ENCODE results near the gene GPAT2.
"Not testable (repeated sequence)": the region's sequence is repeated elsewhere in the genome, so short reads cannot be mapped to it uniquely, and the experiment has no call there.

The GPAT2 gene

DNA sequence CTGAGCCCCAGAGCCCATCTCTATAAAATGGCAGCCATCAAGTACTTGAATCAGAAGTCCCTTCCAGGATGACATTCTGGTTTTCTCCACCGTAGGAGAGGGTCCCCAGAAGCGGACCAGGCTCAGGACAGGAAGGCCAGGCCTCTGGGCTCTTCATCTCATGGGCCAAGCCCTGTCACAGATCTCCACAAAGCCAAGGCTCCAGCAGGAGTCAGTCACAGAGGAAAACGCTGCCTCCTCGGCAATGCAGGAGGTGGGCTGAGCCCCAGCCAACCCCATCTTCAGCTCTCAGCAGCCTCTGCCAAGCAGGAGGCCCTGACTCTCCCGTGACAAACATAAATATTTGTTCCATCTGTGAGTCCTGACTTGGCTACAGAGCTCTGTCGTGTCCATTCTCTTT lies 39.4 kb upstream of the GPAT2 start:
- TF ChIP-seq, protein P1, sequence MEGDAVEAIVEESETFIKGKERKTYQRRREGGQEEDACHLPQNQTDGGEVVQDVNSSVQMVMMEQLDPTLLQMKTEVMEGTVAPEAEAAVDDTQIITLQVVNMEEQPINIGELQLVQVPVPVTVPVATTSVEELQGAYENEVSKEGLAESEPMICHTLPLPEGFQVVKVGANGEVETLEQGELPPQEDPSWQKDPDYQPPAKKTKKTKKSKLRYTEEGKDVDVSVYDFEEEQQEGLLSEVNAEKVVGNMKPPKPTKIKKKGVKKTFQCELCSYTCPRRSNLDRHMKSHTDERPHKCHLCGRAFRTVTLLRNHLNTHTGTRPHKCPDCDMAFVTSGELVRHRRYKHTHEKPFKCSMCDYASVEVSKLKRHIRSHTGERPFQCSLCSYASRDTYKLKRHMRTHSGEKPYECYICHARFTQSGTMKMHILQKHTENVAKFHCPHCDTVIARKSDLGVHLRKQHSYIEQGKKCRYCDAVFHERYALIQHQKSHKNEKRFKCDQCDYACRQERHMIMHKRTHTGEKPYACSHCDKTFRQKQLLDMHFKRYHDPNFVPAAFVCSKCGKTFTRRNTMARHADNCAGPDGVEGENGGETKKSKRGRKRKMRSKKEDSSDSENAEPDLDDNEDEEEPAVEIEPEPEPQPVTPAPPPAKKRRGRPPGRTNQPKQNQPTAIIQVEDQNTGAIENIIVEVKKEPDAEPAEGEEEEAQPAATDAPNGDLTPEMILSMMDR (IDR thresholded peaks at IDR 0.05) = no peak
- Histone ChIP-seq H3K27ac (peak overlapping the region in 1 of 2 donors; percentile 21), H3K4me3 (no peak overlapping the region)
- DNase-seq (ENCODE audit: low spot score) = no peak

GRCh38 chr2:96073170-96073775 lies 38.6 kb upstream of the GPAT2 start:
- H3K4me3 ChIP-seq = no peak overlapping the region
- DNase-seq (ENCODE audit: low spot score) = no peak

DNA sequence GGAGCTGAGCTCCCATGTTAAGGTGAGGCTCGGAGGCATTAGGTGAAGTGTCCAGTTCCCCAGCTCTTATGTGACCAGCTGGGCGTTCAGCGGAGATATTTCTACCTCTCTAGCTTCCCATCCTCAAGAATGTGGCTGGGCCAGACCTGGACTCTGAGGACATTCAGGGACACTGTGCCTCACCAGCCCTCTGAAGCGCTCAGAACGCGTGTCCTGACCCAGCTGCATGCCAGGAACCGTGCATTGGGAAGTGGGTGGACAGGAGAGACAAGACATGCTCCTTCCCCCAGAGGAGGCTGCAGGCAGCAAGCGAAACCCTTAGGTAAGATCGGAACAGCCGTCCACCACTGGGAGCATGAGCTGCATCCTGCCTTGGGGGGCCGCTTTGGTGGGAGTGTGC lies 38.0 kb upstream of the GPAT2 start:
- TF ChIP-seq, protein P1 (IDR thresholded peaks at IDR 0.05) = no peak
- no peak overlapping the region for H3K4me3 ChIP-seq

More at GRCh38 chr2:96073170-96073775, 38.6 kb upstream of the GPAT2 start:
- H3K27ac ChIP-seq = no peak overlapping the region
- TF ChIP-seq, protein P1 (IDR thresholded peaks at IDR 0.05) = no peak

DNA sequence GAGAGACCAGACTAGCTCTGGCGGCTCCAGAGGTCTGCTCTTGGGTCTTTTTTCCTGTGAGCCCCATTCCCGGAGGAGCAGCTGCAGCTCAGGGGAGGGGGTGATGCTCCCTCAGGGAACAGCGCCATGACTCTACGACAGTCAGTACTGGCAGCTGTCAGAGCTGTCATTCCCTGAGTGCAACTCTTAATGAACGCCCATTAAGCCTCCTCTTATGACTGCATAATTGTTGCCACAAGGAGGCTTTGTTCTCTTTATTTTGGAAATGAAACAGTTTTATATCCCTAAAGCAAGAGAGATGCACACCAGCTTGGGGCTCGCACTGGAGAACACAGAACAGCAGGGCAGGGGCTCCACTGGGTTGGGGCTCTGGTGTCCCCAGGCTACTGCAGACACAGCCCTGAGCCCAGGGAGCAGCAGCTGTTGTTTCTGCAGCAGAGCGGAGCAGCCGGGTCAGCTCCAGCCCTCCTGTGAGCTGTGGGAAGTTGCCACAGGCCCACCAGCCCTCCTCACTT lies 37.3 kb upstream of the GPAT2 start:
- DNase-seq (ENCODE audit: low spot score) = peak; percentile 38
- not testable (repeated sequence) for H3K4me3 ChIP-seq
- peak overlapping the region in 1 of 2 donors; percentile 72 for H3K27ac ChIP-seq

More for the DNA sequence above, 38.0 kb upstream of the GPAT2 start:
- DNase-seq (ENCODE audit: low spot score) = peak; percentile 66
- H3K27ac ChIP-seq = peak overlapping the region in 1 of 2 donors; percentile 72

GRCh38 chr2:96071087-96071976 lies 36.6 kb upstream of the GPAT2 start:
- DNase-seq (ENCODE audit: low spot score); H3K4me3 ChIP-seq: not testable (repeated sequence)
- peak overlapping the region in 1 of 2 donors; percentile 72 for H3K27ac ChIP-seq

DNA sequence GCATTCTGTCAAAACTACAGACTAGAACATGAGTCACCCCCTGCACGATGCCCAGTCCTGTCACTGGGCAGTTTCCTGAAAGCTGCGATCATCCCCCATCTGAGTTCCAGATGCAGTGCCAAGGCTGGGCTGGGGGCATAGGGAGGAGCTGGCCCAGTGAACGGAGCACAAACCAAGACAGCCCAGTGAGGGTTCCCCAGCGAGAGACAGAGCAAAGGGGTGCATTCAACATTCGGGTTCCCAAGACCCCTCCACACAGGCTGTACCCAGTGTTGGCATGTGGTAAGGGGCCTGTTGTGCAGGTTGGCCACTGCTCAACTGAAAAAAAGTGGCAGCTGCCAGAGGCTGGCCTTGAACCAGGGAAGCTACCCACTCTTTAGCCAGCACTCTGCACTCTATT lies 35.6 kb upstream of the GPAT2 start:
- peak overlapping the region in 1 of 2 donors; percentile 17 for H3K27ac ChIP-seq
- not testable (repeated sequence) for DNase-seq (ENCODE audit: low spot score); H3K4me3 ChIP-seq

DNA sequence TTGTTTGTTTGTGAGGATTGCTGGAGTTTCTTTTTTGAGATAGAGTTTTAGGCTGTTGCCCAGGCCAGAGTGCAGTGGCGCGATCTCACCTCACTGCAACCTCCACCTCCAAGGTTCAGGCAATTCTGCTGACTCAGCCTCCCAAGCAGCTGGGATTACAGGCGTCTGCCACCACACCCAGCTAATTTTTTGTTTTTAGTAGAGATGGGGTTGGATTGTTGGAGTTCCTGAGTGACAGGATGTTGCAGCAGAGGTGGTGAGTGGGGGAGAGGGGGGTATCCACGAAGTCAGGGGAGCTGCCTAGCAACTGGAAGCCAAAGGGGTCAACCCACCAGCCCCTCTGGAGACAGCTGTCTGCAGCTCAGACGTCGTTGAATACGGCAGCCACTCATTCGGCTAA lies 35.2 kb upstream of the GPAT2 start:
- H3K4me3 ChIP-seq; DNase-seq (ENCODE audit: low spot score); H3K27ac ChIP-seq: not testable (repeated sequence)

DNA sequence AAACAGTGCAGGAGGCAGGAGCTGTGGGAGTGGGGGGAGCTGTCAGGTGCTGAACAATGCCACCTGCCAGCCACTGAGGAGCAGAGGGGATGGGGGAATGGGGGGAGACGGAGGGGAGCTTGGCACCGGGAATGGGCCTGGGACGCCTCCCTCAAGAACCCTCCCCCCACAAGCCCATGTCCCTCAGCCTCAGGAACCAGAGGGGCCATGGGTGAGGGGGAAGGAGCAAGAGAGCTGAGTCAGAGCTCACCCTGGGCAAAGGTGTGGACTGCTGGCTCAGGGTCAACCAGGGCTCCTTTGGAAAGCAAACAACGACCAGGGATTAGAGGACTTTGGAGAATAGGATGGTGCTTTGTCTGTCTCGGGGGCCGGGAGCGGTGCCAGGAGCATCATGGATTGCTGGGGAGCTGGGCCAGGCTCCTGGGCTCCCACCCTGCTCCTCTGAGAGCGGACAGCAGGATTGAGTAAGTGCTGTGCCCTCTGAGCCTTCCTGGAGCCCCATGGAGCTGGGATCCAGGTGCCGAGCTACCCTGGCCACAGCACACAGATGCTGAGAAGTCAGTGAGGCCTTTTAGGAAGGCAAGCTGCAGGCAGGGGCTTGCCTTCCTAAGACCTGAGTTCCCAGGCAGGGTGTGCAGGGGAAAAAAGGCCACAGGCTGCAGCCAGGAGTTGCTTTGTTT lies 33.3 kb upstream of the GPAT2 start:
- H3K4me3 ChIP-seq, H3K27ac ChIP-seq: not testable (repeated sequence)
- DNase-seq (ENCODE audit: low spot score) = peak; percentile 12

- DNase-seq (ENCODE audit: low spot score); H3K27ac ChIP-seq; H3K4me3 ChIP-seq: not testable (repeated sequence)
Measured at GRCh38 chr2:96067098-96067660, 32.5 kb upstream of the GPAT2 start.

GRCh38 chr2:96066511-96066910 lies 31.8 kb upstream of the GPAT2 start:
- not testable (repeated sequence) for DNase-seq (ENCODE audit: low spot score); H3K27ac ChIP-seq; H3K4me3 ChIP-seq

GRCh38 chr2:96065954-96066353 lies 31.2 kb upstream of the GPAT2 start:
- not testable (repeated sequence) for H3K27ac ChIP-seq, H3K4me3 ChIP-seq
- DNase-seq (ENCODE audit: low spot score) = peak; percentile 35

Data from coronary artery (tissue), 2 donors.